Muscle of leg (tissue), 11 donors: ENCODE results near the gene SLC49A4. TPM values are rescaled to one million over a fixed set of nuclear protein-coding genes. Genes with fewer than 3 reads are reported as not detected.

Experiments
- DNase-seq: peaks from one replicate; pipeline ENCODE4 v3.0.0; 2013
- H3K27ac ChIP-seq: one replicate; pipeline ENCODE4 v1.5.1; 2013; ENCODE audit warnings: mild to moderate bottlenecking, low read length, control low read depth
- H3K27me3 ChIP-seq: one replicate; pipeline ENCODE4 v1.6.1; 2013; ENCODE audit warnings: low read length; ENCODE audit not compliant: control insufficient read depth, insufficient read depth
- H3K36me3 ChIP-seq: one replicate; pipeline ENCODE4 v1.6.1; 2013; ENCODE audit warnings: low read length; ENCODE audit not compliant: control insufficient read depth, insufficient read depth
- H3K4me1 ChIP-seq: one replicate; pipeline ENCODE4 v1.6.1; 2013; ENCODE audit warnings: low read length; ENCODE audit not compliant: control insufficient read depth, insufficient read depth
- H3K4me3 ChIP-seq: one replicate; pipeline ENCODE4 v1.5.1; 2013; ENCODE audit warnings: low read length, control low read depth
- H3K9me3 ChIP-seq: replicated peaks from 2 replicates; pipeline ENCODE4 v1.6.1; 2013; ENCODE audit warnings: low read depth, low read length; ENCODE audit not compliant: control insufficient read depth
- WGBS: methylation state at CpG from one replicate; pipeline ENCODE4 v1.1.5; 2013; ENCODE audit warnings: missing lambda C conversion rate; ENCODE audit not compliant: insufficient coverage; 5-methylcytosine and 5-hydroxymethylcytosine counted together
- polyA plus RNA-seq, 8 donors: library from polyadenylated mRNA; unstranded; fragments of 120-200 nt; gene quantifications; one replicate each; pipeline versions ENCODE4 v1.2.1 to v1.2.3, GENCODE V29; 2013; ENCODE audit warnings: inconsistent platforms in 1 of 8, low replicate concordance in 1 of 8; ENCODE audit not compliant: insufficient read length in 8 of 8, insufficient read depth in 1 of 8
- total RNA-seq: library from RNA; stranded (reverse); fragments of 120-200 nt; gene quantifications from one replicate; pipeline ENCODE4 v1.2.4, GENCODE V29; 2013

The SLC49A4 gene
- total and polyA plus RNA-seq, 9 donors, result 4.0 to 6.2 (median 4.8) TPM

GRCh38 chr3:122926811-122927210 lies 131.9 kb downstream of the SLC49A4 start:
- H3K27ac ChIP-seq, result no peak overlapping the region
- peaks cover 23% of the 10 kb centered on the region for H3K4me1 ChIP-seq
- WGBS, result no CpG with 5 or more reads among the region's 3 CpGs
- H3K4me3 ChIP-seq, result no peak overlapping the region
- peaks cover 19% of the 10 kb centered on the region for H3K27me3 ChIP-seq
- no peaks in the 10 kb centered on the region for H3K9me3 ChIP-seq
- no peaks in the 10 kb centered on the region for H3K36me3 ChIP-seq
- DNase-seq, result no peak

GRCh38 chr3:122927726-122928125 lies 132.9 kb downstream of the SLC49A4 start:
- H3K4me3 ChIP-seq, result no peak overlapping the region
- H3K9me3 ChIP-seq, result no peaks in the 10 kb centered on the region
- DNase-seq, result no peak
- no peak overlapping the region for H3K27ac ChIP-seq
- H3K36me3 ChIP-seq, result no peaks in the 10 kb centered on the region
- peaks cover 11% of the 10 kb centered on the region for H3K27me3 ChIP-seq
- peaks cover 17% of the 10 kb centered on the region for H3K4me1 ChIP-seq
- 85% methylated on average over 10 of the region's 10 CpGs for WGBS

GRCh38 chr3:122928396-122929187 lies 133.7 kb downstream of the SLC49A4 start:
- Histone ChIP-seq H3K4me1 (peaks cover 17% of the 10 kb centered on the region), H3K27ac (no peak overlapping the region), H3K27me3 (peaks cover 3% of the 10 kb centered on the region), H3K9me3 (no peaks in the 10 kb centered on the region), H3K4me3 (no peak overlapping the region), H3K36me3 (no peaks in the 10 kb centered on the region)
- DNase-seq, result no peak
- 80% methylated on average over 20 of the region's 24 CpGs for WGBS

- DNase-seq, result peak; percentile 25
- Histone ChIP-seq H3K27ac (no peak overlapping the region), H3K4me3 (no peak overlapping the region), H3K9me3 (no peaks in the 10 kb centered on the region), H3K4me1 (peaks cover 17% of the 10 kb centered on the region), H3K36me3 (no peaks in the 10 kb centered on the region), H3K27me3 (peaks cover 3% of the 10 kb centered on the region)
- 6% methylated on average over 2 of the region's 12 CpGs for WGBS
Measured at GRCh38 chr3:122929188-122930062, 134.6 kb downstream of the SLC49A4 start.

- peak; percentile 80 for DNase-seq
- Histone ChIP-seq H3K36me3 (no peaks in the 10 kb centered on the region), H3K27ac (no peak overlapping the region), H3K9me3 (no peaks in the 10 kb centered on the region), H3K27me3 (peaks cover 3% of the 10 kb centered on the region), H3K4me1 (peaks cover 17% of the 10 kb centered on the region), H3K4me3 (no peak overlapping the region)
- 55% methylated on average over 7 of the region's 14 CpGs for WGBS
Measured at GRCh38 chr3:122930063-122930997, 135.5 kb downstream of the SLC49A4 start.

Other genes starting within 250 kb of the SLC49A4 start
- 12.7 TPM for gene PARP9, start 230.8 kb upstream of the SLC49A4 start, total RNA-seq
- 10 to 100 TPM in 7 of 8 donors, 1 to 10 TPM in 1; 9.0 to 15.6 (median 12.5) TPM for gene PARP9, start 230.8 kb upstream of the SLC49A4 start, polyA plus RNA-seq
- 7.4 TPM for gene DTX3L, start 230.7 kb upstream of the SLC49A4 start, total RNA-seq
- 1 to 10 TPM; 5.5 to 9.3 (median 8.0) TPM for gene DTX3L, start 230.7 kb upstream of the SLC49A4 start, polyA plus RNA-seq
- 3.2 TPM for gene PARP15, start 217.4 kb upstream of the SLC49A4 start, total RNA-seq
- gene PARP15, start 217.4 kb upstream of the SLC49A4 start, polyA plus RNA-seq, result 1 to 10 TPM; 1.1 to 4.2 (median 2.2) TPM
- gene PARP14, start 114.2 kb upstream of the SLC49A4 start, total RNA-seq, result 12.9 TPM
- 1 to 10 TPM; 6.6 to 9.4 (median 8.7) TPM for gene PARP14, start 114.2 kb upstream of the SLC49A4 start, polyA plus RNA-seq
- 6.9 TPM for gene HSPBAP1, start 1.2 kb upstream of the SLC49A4 start, total RNA-seq
- 1 to 10 TPM; 4.5 to 8.2 (median 5.5) TPM for gene HSPBAP1, start 1.2 kb upstream of the SLC49A4 start, polyA plus RNA-seq
- gene SEMA5B, start 232.7 kb downstream of the SLC49A4 start, total RNA-seq, result 17.7 TPM
- gene SEMA5B, start 232.7 kb downstream of the SLC49A4 start, polyA plus RNA-seq, result 10 to 100 TPM; 14.3 to 35.4 (median 26.3) TPM